Stimulated activated CD8-positive, alpha-beta memory T cell treated with anti-CD3 and anti-CD28 coated beads, Interleukin-15, amount 100 ng/mL, for 24 hours (primary cell): ENCODE measurements around the gene LRBA.

ENCODE experiments used
- DNase-seq: peaks from one replicate; pipeline ENCODE4 v3.0.0-alpha.2; 2020; ENCODE audit warnings: low read depth

Gene LRBA

DNA sequence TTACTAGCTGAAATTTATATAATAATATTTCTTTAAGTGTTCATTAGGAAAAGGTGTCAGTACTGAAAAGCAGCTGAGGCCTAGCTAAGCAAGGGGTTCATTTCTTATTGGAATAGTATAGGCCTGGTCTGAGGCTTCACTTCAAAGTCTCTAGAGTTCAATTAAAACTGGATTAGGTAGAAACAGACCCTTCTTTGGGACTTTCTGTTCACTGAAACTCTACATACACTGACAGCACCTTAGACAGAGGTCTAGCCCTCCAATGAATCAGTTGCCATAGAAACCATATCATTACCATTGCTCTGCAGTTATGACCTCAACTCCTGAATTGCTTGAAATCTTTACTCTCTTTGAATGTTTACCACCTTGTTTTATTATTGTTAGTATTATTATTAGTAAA lies 519.5 kb downstream of the LRBA start:
- DNase-seq: no peak

DNA sequence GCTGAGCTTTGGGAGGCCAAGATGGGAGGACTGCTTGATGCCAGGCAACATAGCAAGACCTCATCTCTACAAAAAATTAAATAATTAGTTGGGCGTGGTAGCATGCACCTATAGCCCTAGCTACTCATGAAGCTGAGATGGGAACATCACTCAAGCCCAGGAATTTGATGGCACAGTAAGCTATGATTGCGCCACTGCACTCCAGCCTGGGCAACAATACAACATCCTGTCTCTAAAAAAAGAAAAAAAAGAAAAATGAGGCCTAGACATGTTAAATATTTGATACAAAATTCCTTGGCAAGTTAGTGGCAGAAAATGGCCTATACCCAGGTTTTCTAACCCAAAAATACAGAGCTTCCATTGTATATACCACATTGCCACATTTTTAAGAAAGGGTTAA lies 521.2 kb downstream of the LRBA start:
- DNase-seq: no peak

DNA sequence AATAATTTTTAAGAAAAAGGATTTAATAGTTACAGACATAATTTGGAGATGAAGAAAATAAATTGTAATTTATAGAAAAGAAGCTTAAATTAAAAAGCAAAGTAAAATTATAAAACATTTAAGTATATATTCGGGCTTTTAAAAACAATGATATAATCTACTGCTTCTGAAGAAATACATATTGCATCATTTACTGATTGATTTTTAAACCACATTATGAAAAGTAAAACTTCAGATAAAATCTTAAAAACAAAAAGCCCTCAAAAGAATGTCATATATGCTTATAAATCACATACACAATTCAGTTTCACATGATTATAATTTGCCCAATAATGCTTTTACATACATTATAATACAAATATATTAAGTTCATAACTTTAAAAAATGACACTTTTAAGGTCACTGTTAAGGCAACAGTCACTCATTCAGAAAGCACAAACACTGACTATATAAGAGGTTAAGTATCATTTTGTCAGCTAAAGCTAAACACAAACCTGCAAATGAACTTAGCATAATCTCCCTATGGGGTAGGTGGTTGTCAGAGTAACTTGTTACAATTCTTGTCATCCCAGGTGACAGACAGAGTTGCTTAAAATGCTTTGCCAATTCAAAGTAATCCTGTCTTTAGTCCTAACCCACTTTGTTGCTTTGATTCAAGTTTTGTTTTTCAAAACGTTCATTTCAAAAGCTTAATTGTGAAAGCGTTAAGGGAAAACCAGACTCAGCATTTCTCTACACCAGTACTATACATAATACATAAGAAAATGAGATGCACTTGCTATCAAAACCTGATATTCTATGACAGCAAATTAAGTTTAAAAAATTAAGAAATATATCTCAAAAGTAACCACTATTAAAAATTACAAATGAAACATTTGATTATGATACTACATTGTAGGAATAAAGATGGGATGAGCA lies 523.7 kb downstream of the LRBA start:
- DNase-seq: no peak

DNA sequence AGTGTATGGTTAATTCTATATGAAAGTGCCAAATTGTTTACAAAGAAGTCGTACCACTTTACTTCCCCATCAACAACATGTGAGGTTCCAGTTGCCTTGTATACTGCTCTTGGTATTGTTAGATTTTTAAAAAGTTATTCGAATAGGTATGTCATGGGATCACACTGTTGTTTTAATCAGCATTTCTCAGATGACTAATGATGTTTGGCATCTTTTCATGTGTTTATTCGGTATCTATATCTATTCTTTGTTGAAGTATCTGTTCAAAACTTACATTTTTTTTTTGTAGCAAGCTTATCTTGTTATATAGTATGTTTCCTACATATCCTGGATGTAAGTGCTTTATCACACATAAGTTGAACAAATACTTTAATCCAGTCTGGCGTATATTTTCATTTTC lies 532.5 kb downstream of the LRBA start:
- DNase-seq: no peak

DNA sequence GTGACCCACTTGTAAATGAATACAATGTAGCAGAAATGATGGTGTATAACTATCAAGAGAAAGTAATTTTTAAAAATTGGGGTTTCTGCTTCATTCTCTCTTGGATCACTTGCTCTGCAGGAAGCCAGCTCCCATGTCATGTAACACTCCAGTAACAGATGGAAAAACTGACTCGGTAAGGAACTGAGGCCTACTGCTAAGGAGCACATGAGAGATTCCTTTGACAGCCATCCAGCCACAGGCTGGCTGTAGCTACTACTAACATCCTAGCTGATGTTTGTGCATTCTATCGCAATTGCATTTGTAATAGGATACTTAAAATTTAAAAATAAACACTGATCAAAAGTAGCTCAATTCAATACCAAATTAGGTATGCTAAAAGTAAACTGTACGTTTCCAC lies 535.4 kb downstream of the LRBA start:
- DNase-seq: no peak

DNA sequence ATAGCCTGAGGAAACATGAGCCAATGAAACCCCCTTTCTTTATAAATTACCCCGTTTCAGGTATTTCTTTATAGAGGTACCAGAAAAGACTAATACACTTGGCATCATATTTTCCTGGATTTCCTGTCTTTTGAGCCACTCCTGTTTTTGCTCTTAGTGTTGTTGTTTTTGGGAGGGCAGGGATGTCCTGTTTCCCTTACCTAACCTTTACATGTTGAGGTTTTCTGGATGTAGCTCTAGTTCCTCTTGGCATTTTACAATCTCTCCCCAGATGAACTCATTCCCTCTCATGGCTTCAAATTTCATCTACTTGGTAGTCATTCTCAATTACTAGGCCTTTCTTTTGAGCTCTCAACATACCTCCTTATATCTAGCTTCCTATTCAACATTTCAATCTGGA lies 537.2 kb downstream of the LRBA start:
- no peak for DNase-seq

DNA sequence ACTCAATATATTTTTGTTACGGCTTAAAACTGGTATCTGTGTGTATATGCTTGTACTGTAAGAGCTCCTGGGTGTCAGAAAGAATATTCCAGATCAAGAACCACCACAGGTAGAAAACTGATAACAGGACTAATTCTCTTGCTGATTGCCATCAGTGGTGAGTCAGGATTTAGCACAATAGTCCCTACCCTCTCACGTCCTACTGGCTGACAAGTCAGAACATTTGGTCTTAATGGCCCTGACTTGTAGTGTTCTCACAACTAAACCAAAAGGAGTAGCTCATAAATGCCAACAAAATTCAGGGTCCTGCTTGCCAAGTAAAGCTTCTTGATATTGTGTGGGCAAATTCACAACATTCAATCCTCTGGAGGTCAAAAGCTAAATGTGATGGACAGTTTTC lies 538.3 kb downstream of the LRBA start:
- no peak for DNase-seq

DNA sequence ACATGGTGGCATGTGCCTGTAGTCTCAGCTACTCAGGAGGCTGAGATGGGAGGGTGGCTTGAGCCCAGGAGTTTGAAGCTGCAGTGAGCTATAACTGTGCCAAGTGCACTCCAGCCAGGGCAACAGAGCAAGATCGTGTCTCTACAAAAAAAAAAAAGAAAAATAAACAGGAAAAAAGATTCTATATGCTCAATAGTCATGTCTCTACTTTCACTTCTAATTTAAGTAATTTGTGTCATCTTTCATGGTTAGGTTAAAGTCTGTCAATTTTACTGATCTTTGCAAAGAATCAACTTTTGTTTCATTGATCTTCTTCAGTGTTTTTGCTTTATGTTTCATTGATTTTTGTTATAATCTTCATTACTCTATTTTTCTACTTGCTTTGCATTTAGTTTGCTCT lies 539.3 kb downstream of the LRBA start:
- DNase-seq: no peak

DNA sequence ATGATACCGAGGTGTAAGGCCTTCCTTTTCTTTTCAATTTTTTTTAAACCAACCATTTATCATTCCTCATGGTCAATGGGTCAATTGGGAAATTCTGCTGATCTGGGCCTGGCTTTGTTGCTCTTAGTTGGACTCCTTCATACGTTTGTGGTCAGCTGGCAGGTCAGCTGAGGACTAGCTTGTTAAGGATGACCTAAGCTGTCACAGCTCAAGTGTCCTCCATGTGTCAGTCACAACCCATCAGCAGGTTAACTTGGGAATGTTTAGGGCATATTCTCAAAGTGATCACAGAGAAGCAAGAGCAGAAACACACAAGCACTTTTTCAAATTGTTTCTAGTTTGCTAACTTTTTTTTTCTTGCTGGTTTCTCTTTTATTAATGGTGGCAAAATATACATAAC lies 550.6 kb downstream of the LRBA start:
- DNase-seq: no peak

DNA sequence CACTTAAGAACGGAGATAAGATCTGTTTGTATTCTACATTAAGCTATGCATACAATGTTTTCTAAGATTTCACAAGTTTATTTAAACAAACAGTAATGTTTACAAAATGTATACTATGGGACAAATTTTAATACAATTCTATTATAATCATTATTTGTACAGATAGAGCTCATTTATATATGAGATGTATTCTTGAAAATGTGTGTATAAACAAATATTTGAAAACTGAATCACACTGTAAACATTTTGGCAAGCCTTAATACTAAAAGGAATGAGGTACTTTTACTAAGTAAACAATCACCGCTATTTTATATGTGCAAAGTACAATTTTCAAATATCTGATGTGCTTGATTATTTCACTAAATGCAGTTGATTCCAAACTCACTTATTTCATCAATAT lies 552.3 kb downstream of the LRBA start:
- DNase-seq: no peak

DNA sequence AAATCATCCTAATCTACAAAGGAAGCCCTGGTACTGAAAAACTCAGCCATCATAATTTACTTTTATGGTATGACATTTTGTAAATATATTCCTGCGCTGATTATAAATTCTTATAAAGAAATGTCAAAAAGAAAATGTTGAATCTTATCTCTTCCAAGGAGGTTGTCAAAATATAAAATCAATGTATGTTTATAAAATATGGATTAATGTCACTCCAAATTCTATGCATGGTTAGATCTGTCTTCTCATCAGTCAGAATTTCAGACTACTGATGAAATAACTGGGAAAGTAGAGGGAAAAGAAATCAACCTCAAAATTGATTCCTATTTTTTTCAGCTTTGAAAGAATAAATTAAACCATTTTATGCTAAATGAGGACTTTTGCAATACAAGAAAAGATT lies 553.1 kb downstream of the LRBA start:
- no peak for DNase-seq

DNA sequence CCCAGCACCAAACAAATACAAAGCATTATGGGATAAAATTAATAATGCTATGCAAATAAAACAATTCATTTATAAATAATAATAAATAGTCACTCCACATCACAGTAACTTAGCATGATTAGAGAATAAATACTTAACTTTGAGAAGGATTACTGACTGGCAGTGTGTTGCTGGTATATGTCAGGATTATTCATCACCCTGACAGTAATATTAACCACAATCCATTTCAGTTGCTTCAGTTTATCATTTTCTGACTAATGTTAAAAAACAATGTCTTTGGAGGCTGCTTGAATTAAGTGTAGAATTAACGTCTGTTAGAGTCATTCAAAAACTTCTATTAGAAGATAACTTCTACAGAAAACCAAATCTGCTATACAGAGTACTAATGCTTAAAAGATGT lies 557.3 kb downstream of the LRBA start:
- DNase-seq: no peak

DNA sequence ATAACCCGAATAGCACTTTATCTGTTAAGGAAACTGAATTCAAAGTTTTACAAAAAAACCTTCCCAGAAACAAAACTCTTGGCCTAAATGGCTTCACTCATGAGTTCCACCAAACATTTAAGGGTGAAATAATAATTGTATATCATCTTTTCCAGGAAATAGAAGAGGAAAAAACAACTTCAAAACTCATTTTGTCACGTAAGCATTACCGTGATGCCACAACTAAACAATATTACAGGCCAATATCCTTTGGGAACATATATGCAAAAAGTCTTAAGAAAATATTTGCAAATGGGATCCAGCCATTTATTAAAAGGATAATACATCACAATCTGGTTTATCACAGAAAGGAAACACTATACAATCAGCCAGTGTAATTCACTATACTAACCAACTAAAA lies 563.2 kb downstream of the LRBA start:
- DNase-seq: no peak

DNA sequence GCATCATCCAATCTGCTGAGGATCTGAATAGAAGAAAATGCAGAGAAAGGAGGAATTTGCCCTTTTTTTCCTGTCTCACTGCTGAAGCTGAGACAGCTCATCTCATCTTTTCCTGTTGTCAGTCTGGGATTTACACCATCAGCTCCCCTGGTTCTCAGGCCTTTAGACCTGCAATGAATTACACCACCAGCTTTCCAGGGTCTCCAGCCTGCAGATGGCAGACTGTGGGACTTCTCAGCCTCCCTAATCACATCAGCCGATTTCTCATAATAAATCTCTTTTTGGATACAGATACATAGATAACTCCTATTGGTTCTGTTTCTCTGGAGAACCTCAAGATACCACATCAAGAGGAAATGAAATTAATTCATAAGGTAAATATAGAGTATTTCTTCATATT lies 567.7 kb downstream of the LRBA start:
- DNase-seq: no peak

DNA sequence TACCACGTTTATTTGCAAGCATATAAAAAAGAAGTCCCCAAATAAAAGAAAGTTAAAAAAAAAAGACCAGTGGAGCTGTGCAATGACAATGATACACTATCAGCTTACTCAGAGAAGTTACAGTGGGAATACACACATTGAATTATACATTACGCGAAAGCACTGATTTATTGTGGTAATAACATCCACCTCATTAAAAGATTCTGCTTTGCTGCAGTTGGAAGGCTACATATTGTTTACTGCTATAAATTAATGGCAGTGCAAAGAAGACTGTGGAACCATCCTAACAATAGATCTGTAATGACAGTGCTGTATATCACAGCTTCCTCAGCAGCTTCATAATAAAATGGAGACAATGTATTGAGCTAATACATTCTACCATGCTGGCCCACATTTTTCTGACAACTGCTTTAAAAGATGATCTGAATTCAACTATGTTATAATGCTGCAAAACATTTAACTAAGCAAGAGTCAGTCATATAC lies 575.6 kb downstream of the LRBA start:
- DNase-seq: no peak

DNA sequence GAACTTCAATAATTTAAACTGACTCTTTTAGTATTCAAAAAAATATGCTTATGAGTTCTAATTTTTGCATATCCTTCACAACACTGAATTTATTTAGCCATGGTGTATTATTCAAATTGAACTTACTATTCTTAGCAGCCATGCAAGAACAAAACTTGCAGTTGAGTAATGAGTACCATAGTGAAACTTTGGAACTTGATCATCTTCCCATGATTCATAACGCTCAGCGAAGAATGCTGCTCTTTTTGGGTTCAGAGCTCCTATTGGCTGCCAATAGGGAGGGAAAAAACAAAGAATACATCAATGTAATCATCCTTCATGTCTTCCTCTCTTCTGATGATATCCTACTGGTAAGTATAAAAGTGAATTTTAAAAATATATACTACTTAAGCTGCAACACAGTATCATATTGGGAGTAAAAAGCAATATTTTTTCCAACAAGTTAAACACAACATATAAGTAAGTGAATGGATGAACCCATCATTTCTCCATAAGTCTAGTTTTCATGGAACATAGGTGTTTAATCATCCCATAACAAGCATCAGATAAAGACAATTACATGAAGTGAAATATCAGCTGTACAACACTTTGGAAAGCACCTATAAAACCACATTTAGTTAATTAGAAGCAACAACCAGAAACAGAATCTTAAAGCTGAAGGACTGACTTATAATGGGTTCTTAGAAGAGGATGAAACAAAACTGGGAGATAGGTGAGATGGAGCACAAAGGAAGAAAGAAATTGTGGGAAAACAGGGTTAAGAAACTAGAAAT lies 578.3 kb downstream of the LRBA start:
- DNase-seq: no peak

DNA sequence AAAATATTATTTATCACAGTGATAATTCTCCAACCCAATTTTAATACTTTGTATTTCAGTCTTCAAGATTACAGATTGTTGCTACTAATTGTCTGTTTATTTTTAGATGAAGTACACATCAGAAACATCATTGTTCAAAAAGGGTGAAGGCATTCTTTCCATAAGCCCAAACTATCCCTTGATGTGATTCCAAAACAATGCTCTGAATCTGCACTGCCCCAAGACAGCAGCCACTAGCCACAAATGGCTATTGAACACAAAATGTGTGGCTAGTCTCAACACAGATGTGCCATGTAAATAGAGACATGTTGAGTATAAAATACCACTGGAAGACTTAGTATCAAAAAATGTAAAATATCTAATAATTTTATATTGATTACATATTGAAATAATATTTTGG lies 583.9 kb downstream of the LRBA start:
- DNase-seq: no peak

DNA sequence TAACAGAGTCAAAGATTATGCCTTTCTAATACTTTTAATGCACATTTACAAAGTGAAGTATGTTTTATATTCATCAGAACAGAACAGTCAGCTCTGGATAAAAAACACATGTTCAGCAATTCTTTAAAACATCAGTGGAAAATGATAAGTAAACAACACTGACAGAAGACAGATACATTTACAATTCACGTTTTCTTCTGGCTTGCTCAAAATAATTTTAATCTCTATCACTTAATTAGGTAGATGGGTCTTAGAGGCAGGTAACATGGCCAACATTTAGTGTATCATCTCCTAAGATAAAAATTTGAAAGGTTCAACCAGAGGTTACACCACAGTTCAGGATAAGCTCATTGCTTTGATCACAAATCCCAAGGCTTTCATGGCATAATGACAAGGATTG lies 589.9 kb downstream of the LRBA start:
- DNase-seq: no peak

DNA sequence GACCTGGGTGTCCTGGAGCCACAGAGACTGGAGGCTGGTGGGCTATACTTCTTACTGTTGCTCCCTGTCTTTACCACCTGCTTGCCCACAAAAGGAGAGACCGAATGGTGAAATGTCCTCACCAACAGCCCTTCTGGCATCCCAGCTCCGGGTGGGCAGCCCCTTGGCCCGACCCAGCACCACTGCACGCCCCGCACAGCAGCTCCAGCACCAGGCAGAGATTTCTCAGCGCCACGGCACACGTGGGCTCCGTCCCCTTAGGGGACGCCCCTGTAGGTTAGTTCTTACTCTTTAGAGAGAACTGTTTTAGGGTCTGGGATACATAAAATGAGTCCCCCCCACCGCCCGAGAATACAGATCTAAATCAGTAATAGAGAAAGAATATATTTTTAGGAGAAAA lies 591.6 kb downstream of the LRBA start:
- no peak for DNase-seq

DNA sequence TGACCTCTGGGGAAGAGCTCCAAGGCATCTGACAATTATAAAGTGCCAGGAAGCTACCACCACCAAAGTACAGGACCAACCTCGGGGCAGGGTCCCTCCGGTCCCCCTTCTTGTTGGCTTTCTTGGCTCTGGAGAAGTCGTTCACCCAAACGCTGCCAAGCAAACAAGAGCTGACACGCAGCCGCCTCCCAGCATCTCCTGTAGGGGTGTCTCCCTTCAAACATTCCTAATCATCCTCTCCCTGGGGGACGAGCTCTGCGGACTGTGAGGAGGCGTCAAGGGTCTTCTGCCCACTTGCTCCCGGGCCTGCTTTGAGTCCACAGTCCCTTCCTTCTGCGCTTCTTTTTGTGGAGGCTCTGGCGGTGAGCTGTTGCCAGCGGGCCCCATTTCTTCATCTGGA lies 592.0 kb downstream of the LRBA start:
- no peak for DNase-seq

DNA sequence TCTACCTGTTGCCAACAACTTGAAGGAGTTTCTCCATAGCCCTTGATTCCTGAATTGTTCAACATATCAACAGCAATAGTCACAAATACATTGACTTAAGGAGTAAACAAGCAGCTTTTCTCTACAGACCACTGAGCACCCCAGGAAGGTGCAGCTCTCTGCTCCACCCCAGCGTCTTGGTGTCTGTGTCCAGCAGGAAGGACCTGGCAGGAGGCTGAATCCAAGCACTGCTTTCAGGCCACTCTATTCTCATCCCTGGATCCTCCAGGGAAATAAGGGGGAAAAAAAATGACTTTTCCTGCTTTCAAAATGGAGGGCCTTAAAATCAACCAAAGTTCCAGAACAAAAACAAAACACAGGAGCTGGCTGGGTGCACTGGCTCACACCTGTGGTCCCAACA lies 593.5 kb downstream of the LRBA start:
- DNase-seq: no peak

DNA sequence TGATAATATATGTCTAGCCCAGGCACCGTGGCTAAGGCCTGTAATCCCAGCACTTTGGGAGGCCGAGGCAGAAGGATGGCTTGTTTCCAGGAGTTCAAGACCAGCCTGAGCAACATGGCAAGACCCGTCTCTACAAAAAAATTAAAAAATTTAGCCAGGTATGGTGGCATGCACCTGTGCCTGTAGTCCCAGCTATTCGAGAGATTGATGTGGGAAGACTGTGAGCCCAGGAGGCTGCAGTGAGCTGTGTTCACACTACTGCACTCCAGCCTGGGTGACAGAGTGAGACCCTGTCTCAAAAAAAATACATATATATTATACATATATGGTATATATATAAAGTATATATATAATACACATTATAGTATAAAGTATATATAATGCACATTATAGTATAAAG lies 595.1 kb downstream of the LRBA start:
- DNase-seq: no peak

DNA sequence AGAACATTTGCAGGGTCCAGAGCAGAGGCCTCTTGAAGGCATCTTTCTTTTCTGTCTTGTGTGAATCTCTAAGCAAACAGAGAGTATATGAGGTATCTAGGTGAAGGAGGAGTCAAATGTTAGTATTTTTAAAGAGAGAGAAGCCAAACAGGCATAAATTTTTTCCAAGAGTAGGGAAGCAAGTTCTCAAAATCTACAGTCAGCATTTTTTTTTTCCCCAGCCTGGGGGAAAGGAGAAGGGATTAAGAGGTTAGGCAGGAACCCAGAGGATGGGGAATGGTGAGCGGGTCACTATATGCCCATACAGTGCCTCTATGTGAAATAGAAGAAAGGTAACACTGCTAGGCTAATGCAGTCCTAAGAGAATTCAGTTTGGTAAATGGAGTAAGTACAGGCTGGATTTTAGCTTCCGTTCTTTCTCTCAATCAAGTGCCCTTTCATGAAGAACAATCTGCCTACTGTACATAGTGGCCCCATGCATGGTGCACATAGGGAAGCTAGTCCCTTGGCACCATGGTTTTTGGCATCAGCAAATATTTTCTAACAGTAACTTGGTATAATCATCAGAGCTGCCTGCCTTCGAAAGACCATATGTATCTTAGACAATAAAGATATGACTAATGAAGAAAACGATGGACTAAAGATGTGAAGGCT lies 596.2 kb downstream of the LRBA start:
- DNase-seq: no peak
